HG03103 (cell line): ENCODE measurements around the gene OR51A4.
"Not testable (repeated sequence)": the region's sequence is repeated elsewhere in the genome, so short reads cannot be mapped to it uniquely, and the experiment has no call there.

ENCODE experiments used
- ATAC-seq: cut with Tn5 transposase; IDR thresholded peaks from one replicate; pipeline ENCODE4 v1.9.1; 2021; ENCODE audit warnings: low read depth; ENCODE audit not compliant: unreplicated experiment

Gene OR51A4, protein sequence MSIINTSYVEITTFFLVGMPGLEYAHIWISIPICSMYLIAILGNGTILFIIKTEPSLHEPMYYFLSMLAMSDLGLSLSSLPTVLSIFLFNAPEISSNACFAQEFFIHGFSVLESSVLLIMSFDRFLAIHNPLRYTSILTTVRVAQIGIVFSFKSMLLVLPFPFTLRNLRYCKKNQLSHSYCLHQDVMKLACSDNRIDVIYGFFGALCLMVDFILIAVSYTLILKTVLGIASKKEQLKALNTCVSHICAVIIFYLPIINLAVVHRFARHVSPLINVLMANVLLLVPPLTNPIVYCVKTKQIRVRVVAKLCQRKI

DNA sequence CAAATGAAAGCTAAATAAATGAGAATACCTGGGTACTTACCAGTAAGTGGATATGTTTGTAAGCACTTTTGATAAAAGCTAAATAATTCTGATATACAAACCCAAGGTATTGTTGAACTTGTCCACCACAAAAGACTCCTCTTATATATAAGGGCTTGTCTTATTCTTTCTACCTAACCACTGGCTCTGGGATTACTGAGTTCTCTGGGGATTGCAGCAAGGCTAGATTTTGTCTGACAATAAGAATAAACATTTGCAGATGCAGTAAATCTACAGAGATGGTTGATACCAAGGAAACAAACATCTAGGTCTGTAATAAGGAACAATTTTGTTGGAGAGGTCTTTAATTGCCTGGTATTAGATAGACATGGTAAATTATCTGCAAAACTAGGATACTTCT lies at the start of gene OR51A4:
Gene OR51A4 (minus strand): TSS at position 101 of the 400 bp plus-strand sequence. CDS start 505 bp downstream, outside the sequence.
- ATAC-seq, result no peak

- ATAC-seq, result no peak
Measured at GRCh38 chr11:4994551-4994950, 47.1 kb upstream of the OR51A4 start, which contains the start of gene OR51L1. OR51L1 (plus strand) TSS chr11:4994851; CDS start chr11:4998983, 4,132 bp downstream.

- no peak for ATAC-seq
Measured at GRCh38 chr11:4991060-4991459, 43.7 kb upstream of the OR51A4 start.

DNA sequence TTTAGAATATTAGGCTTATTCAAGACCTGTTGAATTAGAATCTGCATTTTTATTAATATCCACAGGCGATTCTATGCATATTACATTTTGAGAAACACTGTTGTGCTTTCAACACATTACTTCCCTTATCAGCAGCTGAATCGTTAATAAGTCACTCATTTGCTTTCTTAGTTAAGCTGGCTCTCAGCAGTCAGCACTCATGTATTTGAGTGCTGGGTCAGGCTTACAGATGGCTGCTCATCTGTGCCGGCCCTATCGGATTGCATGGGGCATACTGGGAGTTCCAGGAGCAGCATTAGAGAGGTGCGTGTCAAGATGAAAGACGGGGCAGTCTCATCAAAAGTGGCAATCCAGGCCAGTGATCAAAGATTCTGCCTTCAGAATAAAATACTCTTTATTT lies 36.4 kb upstream of the OR51A4 start:
- ATAC-seq, result no peak

DNA sequence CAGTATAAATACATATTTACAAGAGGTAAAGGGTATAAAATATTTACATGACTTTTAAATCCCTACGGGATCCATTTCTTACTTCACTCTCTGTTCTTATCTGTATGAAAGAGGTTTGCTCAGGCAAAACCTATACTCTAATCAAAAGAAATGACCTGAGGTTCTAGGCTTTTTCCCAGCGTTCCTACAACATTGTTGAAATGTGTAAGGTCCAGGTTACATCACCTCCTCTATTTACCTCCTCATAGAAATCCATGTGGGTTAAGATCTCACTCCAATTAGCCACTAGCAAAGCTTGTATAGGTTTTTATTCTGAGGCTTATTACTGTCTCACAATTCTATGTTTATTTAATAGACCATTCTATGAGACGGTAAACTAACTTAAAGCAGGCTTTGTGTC lies 35.3 kb upstream of the OR51A4 start:
- no peak for ATAC-seq

DNA sequence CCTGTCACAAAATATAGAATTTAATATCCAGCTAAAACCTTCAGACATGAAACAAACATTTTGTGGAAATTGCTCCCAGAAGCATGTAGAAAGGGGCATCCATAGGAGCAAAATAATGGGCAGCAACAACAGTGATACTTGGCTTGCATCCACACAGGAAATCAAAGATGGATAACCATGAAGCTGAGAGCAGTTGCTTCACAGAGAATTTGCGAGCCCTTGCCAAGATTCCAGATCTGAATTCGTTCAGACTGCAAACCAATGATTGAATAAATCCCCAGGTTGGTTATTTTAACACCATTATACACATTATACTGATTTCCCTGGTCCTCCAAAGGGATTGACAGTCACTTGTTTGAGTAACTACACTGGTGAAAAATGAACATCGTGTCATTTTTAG lies 31.6 kb upstream of the OR51A4 start:
- ATAC-seq, result no peak

DNA sequence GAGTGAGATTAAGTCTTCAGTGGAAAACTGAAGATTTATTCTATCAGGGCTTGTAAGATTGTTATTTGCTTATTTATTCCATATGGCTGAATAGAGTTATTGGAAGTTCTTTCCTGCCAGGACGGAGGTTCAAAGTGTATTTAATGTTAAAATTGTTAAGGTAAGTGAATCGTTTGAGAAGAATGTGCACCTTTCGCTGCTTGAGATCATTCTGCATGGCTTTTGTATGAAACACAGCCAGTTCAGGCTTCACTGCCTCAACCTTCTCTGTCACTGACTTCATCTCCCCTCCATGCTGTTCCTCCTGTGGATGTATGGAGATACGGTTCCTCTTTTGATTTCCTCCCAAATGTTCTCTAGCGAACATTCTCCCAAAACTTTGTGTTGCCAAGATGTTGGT lies 28.0 kb upstream of the OR51A4 start:
- no peak for ATAC-seq

DNA sequence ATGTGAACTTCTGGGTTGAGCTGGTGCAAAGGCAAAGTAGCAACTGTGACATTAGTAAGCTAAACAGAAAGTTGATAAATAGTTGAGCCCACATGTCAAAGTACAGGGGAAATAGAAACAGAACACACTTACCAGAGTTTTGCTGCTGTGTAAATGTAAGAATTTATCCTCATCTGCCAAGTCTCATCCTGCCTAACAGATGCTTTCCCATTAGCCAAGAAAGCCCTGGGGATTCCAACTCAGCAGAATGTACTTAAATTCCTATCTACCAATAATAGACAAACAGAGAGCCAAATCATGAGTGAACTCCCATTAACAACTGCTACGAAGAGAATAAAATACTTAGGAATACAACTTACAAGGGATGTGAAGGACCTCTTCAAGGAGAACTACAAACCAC lies 15.4 kb upstream of the OR51A4 start:
- no peak for ATAC-seq

GRCh38 chr11:4960877-4961276 lies 13.5 kb upstream of the OR51A4 start:
- no peak for ATAC-seq

DNA sequence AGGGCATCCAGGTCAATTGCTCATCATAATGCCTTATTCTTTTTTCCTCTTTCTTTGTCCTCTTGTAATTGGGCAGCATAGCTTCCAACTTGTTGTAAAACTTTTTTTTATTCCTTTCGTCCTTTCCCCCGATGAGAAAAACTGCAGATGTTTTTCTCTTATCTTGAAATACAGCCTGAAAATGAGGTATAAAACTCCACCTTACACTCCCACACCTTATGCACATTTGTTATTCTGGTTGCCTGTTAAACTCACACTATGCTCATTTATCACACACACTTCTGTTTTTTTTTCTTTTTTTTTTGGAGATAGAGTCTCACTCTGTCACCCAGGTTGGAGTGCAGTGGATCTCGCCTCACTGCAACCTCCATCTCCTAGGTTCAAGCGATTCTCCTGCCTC lies 10.0 kb upstream of the OR51A4 start:
- no peak for ATAC-seq

GRCh38 chr11:4955613-4956012 lies 8.2 kb upstream of the OR51A4 start, which contains the start of gene OR51A2:
OR51A2 (minus strand) TSS chr11:4955713; CDS start chr11:4955713, 0 bp downstream.
- not testable (repeated sequence) for ATAC-seq

DNA sequence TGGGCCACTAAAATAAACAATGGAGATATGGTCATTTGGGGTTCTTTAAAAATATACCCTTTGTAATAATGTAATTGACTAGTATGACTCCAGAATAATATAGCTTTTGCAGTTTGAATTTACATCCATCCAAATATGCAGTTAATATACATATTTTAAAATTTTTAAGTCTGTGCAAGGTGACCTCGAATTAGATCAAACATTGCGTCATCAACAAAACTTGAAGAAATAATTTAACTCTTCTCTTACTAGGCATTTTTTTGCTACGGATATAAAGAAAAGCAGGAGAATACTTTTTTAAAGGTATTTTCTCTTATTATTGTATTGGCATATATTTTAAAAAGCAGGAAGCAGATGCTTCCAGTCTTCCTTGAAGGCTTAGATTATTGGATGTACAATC lies 10.7 kb downstream of the OR51A4 start:
- no peak for ATAC-seq

- ATAC-seq, result no peak
Measured at GRCh38 chr11:4932751-4933150, 14.7 kb downstream of the OR51A4 start.

DNA sequence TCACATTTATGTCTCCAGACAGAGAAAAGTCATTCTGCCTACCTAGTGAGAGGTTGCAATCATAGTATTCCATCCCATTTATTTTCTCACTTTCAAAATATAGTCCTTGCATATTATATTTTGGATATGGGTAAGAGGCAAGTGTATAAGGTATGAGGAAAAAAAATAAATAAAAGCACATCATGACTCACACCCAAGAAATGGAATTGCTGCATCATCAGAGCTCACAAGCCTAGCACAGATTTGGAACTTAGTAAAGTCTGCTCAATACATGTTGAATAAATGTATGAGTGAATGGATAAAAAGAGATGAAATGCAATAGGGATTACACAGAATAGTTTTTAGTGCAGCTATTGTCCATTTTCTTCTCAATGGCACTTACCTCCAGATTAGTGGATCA lies 20.8 kb downstream of the OR51A4 start:
- no peak for ATAC-seq

DNA sequence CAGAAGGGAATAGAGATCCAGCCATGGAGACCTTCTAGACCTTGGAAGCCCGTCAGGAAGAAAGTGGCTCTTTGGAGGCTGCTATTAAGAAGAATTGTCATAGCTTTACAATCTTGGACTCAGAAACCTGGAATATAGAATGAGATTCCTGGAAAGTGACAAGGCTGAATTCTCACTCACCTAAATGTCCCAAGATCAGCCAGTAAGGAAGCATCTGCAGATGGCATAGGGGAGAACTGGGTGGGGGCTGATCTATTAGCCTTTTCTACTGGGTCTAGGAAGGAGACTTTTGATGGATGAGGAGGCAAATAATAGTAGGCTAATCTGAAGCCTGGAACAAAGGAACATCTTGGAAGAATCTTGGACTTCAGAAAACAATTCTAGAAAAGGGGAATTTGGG lies 23.2 kb downstream of the OR51A4 start, which contains the start of gene OR51G1:
Gene OR51G1 (minus strand): TSS at position 101 of the 400 bp plus-strand sequence. CDS start 0 bp downstream, at position 101.
- ATAC-seq, result no peak

DNA sequence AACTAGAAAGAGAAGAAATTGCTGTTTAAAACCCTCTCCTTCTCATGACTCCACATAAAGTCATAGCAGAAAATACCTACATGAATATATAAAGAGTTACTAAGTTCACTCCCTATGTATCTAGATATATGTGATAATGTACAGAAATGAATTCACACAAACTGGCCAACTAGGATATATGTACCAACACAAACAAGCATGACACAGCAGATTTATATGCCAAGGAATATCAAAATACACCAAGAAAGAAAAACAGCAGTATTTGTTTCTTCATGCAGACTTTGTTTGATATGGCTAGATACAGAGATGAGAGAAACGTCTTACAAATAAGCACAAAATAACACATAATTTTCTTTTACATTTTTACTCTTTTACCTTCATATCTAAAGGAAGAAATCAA lies 25.1 kb downstream of the OR51A4 start:
- no peak for ATAC-seq

- no peak for ATAC-seq
Measured at GRCh38 chr11:4921796-4922195, 25.6 kb downstream of the OR51A4 start.

- no peak for ATAC-seq
Measured at GRCh38 chr11:4919250-4919649, 28.2 kb downstream of the OR51A4 start, which contains the start of gene OR51G2. OR51G2 (minus strand) TSS chr11:4919350; CDS start chr11:4915663, 3,687 bp downstream.

DNA sequence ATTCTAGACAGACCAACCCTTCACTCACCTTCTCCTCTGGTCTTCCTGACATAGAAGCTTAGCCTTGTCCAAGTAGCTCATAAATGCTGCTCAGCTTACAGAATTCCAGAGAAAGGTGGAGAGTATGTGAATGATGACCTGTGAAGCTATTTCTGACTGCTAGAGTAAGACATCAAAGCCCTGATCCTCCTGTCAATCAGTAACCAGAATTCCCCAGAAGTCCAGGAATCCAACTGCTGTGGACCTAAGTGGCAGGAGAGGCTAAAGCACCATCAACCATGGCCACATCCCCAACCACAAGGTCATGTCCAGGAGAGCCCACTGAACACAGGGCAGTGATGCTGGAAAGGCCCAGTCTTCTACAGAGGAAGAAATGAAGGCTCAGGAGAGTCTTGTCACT lies 30.8 kb downstream of the OR51A4 start:
- ATAC-seq, result no peak

DNA sequence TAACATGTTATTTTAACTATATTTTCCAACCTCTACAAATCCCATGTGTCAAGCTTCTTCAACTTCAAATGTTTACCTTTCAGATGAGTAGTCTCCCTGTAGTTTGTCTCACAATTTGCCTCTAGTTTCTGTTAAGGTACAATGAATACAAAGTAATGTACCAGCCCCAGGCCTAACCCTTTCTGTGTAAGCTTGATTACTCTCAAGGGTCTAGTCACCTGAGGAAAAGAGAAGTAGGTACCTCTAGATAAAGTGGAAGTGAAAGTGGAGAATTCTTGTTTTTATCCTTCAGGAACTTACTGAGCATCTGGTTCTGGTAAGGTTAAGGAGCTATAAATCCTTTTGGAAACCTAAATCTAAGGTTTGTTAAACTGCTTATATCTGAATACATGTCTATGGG lies 43.9 kb downstream of the OR51A4 start, which contains the start of gene OR51A7:
Gene OR51A7 (plus strand): TSS at position 300 of the 400 bp plus-strand sequence. CDS start 3,587 bp downstream, outside the sequence.
- no peak for ATAC-seq
